GM18526 (cell line): Measurements from ENCODE around the gene FSTL4.

ENCODE experiments used
- POLR2A ChIP-seq: IDR thresholded peaks from 3 replicates; pipeline ENCODE4 v1.6.1; 2011; ENCODE audit not compliant: insufficient read length; ENCODE audit errors: extremely low read depth

FSTL4 gene

GRCh38 chr5:133292300-133292699 lies 320.0 kb downstream of the FSTL4 start:
- TF ChIP-seq POLR2A: no peak

- TF ChIP-seq POLR2A: no peak
Measured at GRCh38 chr5:133291524-133291923, 320.8 kb downstream of the FSTL4 start.

GRCh38 chr5:133290669-133291240 lies 321.6 kb downstream of the FSTL4 start:
- no peak for TF ChIP-seq POLR2A

GRCh38 chr5:133289686-133290367 lies 322.5 kb downstream of the FSTL4 start:
- TF ChIP-seq POLR2A: no peak

GRCh38 chr5:133287500-133287899 lies 324.8 kb downstream of the FSTL4 start:
- no peak for TF ChIP-seq POLR2A

GRCh38 chr5:133286483-133286882 lies 325.9 kb downstream of the FSTL4 start:
- TF ChIP-seq POLR2A: no peak

- no peak for TF ChIP-seq POLR2A
Measured at GRCh38 chr5:133285583-133286021, 326.7 kb downstream of the FSTL4 start.

GRCh38 chr5:133284306-133284705 lies 328.0 kb downstream of the FSTL4 start:
- TF ChIP-seq POLR2A: no peak

GRCh38 chr5:133278317-133278716 lies 334.0 kb downstream of the FSTL4 start:
- no peak for TF ChIP-seq POLR2A

- TF ChIP-seq POLR2A: no peak
Measured at GRCh38 chr5:133277744-133278143, 334.6 kb downstream of the FSTL4 start.

GRCh38 chr5:133276171-133276570 lies 336.2 kb downstream of the FSTL4 start:
- no peak for TF ChIP-seq POLR2A

- no peak for TF ChIP-seq POLR2A
Measured at GRCh38 chr5:133275631-133276030, 336.7 kb downstream of the FSTL4 start.

GRCh38 chr5:133274597-133274935 lies 337.8 kb downstream of the FSTL4 start:
- no peak for TF ChIP-seq POLR2A

- TF ChIP-seq POLR2A: no peak
Measured at GRCh38 chr5:133273661-133274596, 338.4 kb downstream of the FSTL4 start.

- TF ChIP-seq POLR2A: no peak
Measured at GRCh38 chr5:133272345-133272744, 340.0 kb downstream of the FSTL4 start.

- TF ChIP-seq POLR2A: no peak
Measured at GRCh38 chr5:133271606-133272005, 340.7 kb downstream of the FSTL4 start.
